LNCAP (cell line): ENCODE results near the gene IFNB1.

ENCODE experiments used
- CTCF ChIP-seq: fragments of 450-650 bp; IDR thresholded peaks from 2 replicates; pipeline ENCODE4 v1.5.1; 2017; ENCODE audit warnings: mild to moderate bottlenecking

Gene IFNB1

GRCh38 chr9:21037278-21037677, 40.5 kb downstream of the IFNB1 start:
- no peak for TF ChIP-seq CTCF

- no peak for TF ChIP-seq CTCF
Observed at GRCh38 chr9:21031808-21032183, 45.9 kb downstream of the IFNB1 start.

GRCh38 chr9:21031091-21031807, 46.5 kb downstream of the IFNB1 start, which contains the start of gene HACD4:
Gene HACD4, minus strand, starts transcription at chr9:21031640. Its CDS starts 50 bp downstream, at chr9:21031590.
- no peak for TF ChIP-seq CTCF

GRCh38 chr9:21030389-21031035, 47.2 kb downstream of the IFNB1 start:
- no peak for TF ChIP-seq CTCF

- no peak for TF ChIP-seq CTCF
Observed at GRCh38 chr9:21029661-21030060, 48.1 kb downstream of the IFNB1 start.

- TF ChIP-seq CTCF: no peak
Observed at GRCh38 chr9:21028466-21028865, 49.3 kb downstream of the IFNB1 start.

- TF ChIP-seq CTCF: no peak
Observed at GRCh38 chr9:21027295-21027694, 50.4 kb downstream of the IFNB1 start.
